AML-193 (cell line): ENCODE measurements around the gene CCNB2.
"Not testable (repeated sequence)": the region's sequence is repeated elsewhere in the genome, so short reads cannot be mapped to it uniquely, and the experiment has no call there.

Source experiments
- DNase-seq, 2 experiments: peaks; one replicate each; lab custom pipeline; 2025; lab: John Stamatoyannopoulos, UW

Gene CCNB2

GRCh38 chr15:59133929-59134427 lies 29.0 kb downstream of the CCNB2 start:
- no peak for DNase-seq

DNA sequence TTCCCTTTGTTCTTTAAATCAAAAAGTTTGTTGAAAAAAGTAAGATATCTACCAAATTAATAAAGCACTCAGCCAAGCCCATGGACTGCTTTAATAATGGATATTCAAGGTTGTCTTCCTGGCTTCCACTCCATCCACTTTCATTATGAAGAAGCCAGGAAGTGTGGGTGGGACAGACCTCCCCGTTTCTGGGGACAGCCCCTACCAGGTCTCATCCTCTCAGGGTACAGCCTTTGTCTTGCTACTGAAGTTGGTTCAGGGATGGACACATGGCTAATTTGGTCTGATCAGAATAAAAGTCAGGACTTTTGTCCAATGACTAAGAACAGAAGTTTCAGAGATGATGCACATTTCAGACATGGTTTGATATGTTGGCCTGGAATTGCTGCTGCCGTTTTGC lies 32.6 kb downstream of the CCNB2 start:
- DNase-seq = no peak

- peak in 1 of 2 experiments; percentile 31 for DNase-seq
These were observed 33.3 kb downstream of the CCNB2 start for GRCh38 chr15:59138243-59138642.

DNA sequence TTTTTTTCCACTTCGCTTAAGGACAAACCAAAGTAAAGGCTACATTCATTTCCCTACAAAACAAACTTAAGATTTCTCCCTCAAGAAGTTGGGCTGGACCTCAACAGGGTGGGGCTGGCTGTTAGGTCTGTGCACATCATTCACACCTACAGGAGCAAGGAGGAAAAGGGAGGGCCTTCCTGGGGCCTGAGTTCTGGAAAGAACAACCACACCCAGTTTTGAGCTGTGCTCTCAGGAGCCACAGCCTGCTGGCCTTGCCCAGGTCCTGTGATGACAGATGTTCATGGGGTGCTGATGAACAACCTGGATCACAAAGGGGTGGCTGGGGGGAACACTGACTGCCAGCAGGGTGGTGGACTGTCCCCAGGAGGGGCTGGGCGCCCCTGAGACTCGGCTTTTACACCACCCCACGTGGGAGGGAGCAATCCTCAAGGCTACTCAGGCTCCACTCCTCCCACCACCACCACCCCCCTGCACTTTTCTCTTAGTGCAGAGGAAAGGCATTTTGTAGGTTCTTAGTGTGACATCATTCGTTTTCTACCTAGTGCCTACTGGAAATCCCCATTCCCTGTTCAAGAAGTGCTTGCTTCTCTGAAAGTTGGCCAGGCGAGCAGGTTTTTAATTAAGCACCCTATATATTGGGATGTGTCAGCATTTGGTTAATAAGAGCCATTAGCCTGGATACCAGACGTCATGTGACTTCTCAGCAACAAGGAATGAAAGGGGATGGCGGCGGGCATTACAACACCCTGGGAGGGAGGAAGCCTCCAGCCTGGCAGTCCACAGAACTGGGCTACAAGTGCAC lies 35.7 kb downstream of the CCNB2 start:
- no peak for DNase-seq

- no peak for DNase-seq
These were observed 38.3 kb downstream of the CCNB2 start for GRCh38 chr15:59143281-59143680.

DNA sequence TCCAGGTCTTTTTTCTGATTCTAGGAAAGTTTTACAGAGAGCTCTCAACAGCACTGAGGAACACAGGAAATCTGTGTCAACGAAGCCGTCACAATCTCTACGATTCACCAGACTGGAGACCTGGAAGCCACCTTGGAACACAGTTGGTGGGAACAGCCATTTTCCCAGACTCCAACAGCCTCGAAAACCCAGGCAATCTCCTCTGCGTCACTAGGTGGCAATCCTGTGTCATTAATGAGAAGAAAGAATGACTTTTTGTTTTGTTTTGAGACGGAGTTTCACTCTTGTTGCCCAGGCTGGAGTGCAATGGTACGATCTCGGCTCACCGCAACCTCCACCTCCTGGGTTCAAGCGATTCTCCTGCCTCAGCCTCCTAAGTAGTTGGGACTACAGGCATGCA lies 39.6 kb downstream of the CCNB2 start:
- not testable (repeated sequence) for DNase-seq

- DNase-seq = no peak
These were observed 42.7 kb downstream of the CCNB2 start for GRCh38 chr15:59147666-59148065.

DNA sequence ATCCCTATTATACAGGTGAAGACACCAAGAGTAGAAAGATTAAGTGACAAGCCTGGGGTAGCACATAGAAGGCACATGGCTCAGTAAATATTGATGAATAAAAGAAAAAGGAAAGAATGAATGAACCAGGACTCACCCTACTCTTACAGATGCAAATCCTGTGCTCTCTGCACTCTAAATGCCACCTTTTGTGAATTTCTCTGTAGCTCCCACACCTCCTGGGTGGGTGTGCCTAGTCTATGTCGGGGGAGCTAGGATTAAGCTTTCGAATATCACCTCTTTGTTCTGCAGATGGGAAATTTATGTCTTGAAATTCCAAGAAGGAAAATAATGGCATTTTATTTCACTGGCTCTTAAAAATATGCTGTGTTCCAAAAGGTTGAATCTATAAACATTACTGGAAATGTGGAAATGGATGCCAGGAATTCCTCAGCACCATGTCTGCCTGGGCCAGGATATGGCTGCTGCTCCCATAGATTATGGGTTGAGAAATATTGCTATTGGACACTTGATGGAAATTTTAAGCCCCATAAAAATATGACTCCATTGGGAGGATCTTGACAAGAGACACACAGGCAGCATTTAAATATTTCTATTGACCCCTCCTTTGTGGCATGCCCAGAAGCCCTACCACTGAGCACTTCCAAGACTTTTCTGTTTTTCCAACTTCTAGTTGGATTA lies 43.3 kb downstream of the CCNB2 start:
- no peak for DNase-seq

DNA sequence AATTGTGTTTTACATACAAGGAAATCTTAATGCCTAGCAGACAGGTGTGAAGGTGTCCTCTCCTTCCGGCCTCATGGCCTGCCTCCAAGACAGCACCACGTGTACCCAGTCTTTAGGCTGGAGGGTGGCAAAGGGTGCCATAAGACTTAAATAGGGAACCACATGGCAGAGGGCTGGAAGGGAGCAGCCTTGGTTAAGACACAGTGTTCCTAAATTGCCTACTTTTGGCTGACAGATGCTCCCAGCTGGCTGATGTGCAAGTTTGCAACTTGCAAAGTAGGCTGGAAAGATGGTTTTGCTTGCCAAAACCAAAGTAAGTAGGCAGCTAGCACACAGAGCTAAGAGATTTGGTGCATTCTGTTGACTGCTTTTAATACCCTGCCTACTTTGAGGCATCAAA lies 45.2 kb downstream of the CCNB2 start:
- DNase-seq = no peak

DNA sequence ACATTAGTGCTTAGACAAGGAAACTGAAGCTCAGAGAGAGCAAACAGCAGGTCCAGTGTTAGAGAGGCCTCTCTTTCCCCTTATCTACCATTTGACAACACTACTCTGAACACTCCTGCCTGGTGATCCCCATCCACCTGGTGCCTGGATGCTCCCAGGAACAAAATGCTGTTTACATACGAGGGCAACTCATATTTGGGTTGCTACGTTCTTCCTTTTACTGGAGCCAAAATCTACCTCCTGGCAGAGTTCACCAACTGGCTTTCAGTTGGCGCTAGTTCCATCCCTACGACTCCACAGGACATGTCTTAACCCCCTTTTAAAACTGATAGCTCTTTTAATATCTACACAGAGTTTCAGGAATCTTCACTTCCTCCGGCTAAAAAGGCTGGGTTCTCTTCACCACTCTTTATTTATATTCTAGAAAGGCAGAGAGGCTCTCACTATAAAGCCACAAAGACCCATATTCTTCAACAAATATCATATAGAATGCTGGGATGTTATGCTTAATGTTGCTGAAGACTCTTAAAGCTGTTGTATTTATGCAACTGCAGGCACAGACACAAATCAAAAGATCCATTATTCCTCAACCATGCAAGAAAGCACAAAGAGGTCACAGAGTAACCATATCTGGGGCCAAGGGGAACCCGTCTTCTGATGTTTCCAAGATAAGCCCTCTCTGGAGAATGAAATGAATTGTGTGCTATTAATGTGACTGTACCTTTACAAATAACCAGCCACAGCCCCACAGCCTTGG lies 47.9 kb downstream of the CCNB2 start:
- DNase-seq = no peak

- DNase-seq = no peak
These were observed 48.5 kb downstream of the CCNB2 start for GRCh38 chr15:59153466-59153865.

GRCh38 chr15:59154243-59154642 lies 49.3 kb downstream of the CCNB2 start:
- no peak for DNase-seq

DNA sequence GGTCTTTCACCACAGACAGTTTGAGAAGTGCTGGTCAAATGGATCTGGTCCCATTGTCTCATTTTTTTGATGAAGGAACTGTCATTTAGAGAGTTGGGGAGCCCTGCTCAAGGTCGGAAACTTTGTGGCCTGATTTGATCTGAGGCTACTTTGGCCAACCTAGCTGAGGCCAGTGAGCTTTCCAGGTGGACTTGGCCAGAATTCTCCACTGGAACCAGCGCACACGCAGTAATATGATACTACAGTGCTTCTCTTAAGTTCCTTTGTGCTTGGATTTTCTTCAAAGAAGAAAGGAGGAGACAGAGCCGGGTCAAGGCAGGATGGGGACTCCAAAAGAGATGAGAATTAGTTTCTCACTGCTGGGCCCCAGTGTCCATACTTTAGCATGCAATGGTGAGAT lies 50.5 kb downstream of the CCNB2 start:
- no peak for DNase-seq

DNA sequence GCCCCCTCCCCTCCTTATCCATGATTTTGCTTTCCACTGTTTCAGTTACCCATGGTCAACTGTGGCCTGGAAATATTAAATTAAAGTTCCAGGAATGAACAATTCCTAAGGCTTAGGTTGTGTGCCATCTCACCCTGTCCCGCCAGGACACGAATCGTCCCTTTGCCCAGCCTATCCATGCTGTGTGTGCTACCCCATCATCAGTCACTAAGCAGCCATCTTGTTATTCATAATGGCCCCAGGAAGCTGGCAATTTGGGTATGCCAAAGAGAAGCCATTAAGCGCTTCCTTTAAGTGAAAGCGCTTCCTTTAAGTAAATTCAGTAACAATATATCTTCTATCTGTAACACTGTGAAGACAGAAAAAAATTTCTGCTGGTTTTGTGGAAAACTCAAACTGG lies 52.5 kb downstream of the CCNB2 start:
- DNase-seq = no peak

DNA sequence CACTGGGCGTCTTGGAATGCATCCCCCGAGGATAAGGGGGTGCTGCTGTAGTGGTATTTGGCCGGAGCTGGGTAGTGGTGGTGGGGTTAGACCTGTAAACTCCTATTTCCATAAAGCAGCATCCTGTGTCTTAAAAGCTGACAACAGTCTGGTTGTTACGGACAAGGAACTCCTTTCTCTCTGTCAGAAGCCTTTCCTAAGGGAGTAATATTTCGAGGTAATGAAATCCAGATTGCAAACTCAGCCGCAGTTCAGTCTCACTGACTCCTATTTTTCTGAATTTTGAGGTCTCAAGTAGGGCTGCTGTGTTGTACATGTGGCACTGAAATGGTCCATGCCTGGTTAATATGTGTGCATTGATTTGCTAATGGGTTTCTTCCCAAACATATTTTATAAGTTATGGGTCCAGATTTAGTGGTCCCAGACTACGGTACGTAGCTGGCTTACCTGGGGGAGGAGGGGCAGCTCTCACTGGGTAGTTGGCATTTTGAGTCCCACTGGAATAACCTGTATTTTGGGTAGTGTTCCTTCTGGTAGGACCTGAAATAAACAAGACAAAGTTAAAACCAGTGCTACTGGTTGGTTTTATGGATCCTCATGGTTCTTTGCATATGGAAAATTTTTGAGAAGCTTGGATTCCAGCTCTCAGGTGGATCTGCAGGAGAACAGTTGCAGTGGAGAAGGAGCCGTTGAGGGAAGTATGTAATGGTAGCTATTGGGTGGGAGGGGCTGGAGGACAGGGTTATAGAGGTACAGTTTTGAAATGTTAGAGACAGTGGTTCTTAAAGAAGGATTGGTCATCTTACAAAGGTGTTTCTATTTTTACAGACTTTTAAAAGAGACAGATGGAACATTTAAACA lies 53.1 kb downstream of the CCNB2 start:
- DNase-seq = no peak

GRCh38 chr15:59158701-59159034 lies 53.7 kb downstream of the CCNB2 start:
- no peak for DNase-seq

- no peak for DNase-seq
These were observed 54.3 kb downstream of the CCNB2 start for GRCh38 chr15:59159210-59159609.

DNA sequence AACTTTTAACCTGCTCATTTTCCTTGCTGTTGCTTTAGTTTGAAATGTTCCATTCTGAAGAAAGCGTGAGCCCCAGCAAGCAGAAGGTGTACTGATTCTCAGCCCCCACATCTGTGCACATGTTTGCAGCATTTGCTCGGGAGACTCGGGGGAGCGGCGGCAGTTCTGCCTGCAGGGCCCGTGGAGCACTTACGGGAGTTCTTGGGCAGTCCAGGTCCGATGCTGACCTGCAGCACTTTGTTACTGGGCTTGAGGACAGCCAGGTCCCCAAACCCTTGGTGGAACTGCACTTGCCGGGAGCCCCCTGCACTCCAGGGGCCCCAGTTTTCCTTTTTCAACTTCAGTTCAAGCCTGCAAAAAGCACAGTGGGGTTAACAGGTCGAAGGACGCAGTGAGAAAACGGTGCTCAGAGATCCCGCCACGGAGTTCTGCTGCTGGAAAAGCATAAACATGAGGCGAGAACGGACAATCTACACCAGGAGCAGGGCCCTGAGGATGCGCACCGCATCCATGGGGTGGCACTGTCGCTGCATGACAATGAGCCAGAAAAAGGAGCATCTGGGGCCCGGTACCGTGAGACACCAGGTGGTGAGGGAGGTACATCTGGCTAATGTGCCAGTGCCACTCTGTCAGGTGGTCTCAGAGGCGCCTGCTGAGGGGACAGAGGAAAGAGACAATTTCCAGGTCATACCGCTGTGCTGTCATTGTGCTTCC lies 56.1 kb downstream of the CCNB2 start:
- no peak for DNase-seq

DNA sequence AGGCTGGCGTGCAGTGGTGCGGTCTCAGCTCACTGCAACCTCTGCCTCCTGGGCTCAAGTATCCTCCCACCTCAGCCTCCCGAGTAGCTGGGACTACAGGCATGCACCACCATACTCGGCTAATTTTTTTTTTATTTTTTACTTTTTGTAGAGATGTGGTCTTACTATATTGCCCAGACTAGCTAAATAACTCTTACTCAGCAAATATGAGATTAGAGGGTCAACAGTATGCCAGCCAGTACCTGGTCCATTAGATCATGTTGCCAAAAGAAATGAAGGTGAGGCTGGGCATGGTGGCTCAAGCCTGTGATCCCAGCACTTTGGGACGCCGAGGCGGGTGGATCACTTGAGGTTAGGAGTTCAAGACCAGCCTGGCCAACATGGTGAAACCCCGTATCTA lies 57.1 kb downstream of the CCNB2 start:
- not testable (repeated sequence) for DNase-seq

- no peak for DNase-seq
These were observed 60.8 kb downstream of the CCNB2 start for GRCh38 chr15:59165726-59166125.

DNA sequence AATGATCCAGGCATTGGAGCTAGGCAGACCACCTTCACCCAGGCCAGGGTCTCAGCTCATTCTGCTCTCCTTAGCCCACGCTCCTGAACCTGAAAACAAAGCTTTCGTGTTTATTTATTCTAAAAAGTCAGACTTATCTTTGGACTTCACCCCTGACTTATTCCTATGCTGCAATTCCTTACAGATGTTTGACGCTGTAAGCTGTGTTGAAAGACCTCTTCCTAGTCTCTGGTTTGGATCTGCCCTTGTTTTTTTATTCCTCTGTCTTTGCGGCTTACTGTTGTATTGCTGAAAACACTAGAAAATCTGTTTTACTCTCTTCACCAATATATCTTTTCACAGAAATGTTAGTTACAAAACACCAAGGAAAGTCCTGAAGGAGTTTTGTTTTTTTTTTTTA lies 61.2 kb downstream of the CCNB2 start:
- DNase-seq = no peak
